NCI-H748 treated with DMSO at 0.1 percent for 48 hours (cell line): ENCODE data around the gene EDEM2.
"Not testable (repeated sequence)": the region's sequence is repeated elsewhere in the genome, so short reads cannot be mapped to it uniquely, and the experiment has no call there.

Experiments used
- DNase-seq: peaks from one replicate; lab custom pipeline; 2025; lab: John Stamatoyannopoulos, UW

The EDEM2 gene, protein sequence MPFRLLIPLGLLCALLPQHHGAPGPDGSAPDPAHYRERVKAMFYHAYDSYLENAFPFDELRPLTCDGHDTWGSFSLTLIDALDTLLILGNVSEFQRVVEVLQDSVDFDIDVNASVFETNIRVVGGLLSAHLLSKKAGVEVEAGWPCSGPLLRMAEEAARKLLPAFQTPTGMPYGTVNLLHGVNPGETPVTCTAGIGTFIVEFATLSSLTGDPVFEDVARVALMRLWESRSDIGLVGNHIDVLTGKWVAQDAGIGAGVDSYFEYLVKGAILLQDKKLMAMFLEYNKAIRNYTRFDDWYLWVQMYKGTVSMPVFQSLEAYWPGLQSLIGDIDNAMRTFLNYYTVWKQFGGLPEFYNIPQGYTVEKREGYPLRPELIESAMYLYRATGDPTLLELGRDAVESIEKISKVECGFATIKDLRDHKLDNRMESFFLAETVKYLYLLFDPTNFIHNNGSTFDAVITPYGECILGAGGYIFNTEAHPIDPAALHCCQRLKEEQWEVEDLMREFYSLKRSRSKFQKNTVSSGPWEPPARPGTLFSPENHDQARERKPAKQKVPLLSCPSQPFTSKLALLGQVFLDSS

DNA sequence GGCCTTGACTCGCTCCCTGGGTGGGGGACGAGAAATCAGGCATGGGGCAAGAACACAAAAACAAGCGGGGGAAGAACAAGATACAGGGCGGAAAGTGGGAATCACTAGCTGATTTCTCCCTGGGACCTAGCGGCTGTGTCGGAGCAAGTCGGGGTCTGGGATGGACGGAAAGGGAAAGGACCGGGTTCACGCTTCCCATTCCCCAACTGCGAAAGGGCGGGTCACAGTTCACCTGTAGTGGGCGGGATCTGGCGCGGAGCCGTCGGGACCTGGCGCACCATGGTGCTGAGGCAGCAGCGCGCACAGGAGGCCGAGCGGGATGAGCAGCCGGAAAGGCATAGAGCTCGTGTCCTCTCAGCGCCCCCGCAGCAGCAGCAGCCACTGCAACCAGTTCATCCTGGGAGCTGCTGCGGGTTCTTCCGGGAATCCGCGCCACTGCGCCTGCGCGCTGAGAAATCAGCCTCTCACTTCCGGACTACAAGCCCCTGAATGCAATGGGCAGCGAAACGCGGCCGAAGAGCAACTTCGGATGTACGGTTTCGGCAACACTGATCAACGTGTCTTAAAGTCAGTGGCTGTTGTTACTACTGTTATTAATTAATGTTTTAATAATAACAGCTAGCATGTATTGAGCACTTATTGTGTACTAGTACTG, at the start of gene EDEM2:
EDEM2 (minus strand) TSS at position 417 of the 655 bp plus-strand sequence; CDS start at position 339, 78 bp downstream.
- DNase-seq = peak; percentile 77

DNA sequence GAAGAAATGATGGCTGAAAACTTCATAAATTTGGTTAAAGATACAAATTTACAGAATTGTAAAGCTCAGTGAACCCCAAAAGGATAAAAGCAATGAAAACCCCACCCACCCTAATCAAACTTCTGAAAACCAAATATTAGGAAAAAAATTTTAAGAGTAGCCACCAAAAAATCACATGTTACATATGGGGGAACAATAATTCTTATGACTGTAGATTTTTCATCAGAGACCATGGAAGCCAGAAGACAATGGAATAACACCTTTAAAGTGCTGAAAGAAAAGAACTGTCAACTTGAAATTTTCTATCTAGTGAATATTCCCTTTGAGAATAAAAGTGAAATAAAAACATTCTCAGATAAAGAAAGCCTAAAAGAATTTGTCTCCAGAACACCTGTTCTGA, 49.2 kb upstream of the EDEM2 start:
- DNase-seq = no peak

DNA sequence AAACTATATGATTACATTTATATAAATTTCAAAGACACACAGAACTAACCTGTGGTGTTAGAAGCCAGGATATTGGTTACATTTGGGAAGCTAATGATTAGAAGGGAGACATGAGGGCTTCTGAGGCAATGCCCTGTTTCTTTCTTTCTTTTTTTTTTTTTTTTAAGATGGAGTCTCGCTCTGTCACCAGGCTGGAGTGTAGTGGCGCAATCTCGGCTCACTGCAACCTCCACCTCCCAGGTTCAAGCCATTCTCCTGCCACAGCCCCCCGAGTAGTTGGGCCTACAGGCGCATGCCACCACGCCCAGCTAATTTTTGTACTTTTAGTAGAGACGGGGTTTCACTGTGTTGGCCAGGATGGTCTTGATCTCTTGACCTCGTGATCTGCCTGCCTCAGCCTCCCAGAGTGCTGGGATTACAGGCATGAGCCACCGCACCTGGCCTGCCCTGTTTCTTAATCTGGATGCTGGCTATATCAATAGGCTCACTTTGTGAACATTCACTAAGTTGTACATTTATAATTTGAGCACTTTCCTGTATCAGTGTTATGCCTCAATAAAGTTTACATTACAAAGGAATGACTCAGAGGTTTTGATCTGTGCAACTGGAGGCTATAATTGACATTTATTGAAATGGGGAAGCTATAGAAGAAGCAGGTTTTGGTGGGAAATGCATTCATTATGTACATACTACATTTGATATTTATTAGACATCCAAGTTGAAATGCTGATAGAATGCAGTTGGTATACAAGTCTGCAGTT, 46.1 kb upstream of the EDEM2 start:
- not testable (repeated sequence) for DNase-seq

DNA sequence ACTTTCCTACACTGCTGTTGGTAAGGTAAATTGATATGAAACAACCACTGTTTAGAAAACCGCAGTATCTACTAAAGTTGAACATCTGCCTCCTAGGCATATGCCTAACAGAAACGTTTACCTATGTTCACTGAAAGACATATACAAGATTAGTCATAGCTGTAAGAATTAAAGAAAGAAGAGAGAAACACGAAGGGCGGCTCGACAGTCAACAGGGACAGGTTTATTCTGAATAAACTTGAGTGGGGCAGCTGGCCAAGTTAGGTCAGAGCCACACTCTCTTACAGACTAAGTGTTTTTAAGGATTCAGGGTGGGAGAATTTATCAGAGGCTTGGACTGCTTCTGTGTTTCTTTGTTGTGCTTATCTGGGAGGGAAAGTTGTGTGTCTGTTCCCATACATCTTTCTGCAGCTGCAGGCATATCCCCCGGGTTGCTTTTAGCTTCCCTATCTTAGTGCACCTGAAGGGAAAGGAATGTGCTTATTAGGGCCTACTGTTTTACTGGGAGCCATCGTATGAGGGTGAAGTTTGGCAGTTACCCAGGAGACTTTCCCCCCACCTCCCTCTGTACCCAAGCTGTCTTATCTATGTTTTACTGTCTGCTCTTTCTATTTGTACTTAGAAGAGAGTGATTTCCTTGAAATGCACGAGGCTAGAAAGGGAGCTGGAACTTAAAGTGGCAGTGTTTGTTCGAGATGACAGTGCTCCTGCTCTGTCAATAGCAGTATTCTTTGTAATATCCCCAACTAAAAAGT, 45.2 kb upstream of the EDEM2 start:
- DNase-seq = no peak

DNA sequence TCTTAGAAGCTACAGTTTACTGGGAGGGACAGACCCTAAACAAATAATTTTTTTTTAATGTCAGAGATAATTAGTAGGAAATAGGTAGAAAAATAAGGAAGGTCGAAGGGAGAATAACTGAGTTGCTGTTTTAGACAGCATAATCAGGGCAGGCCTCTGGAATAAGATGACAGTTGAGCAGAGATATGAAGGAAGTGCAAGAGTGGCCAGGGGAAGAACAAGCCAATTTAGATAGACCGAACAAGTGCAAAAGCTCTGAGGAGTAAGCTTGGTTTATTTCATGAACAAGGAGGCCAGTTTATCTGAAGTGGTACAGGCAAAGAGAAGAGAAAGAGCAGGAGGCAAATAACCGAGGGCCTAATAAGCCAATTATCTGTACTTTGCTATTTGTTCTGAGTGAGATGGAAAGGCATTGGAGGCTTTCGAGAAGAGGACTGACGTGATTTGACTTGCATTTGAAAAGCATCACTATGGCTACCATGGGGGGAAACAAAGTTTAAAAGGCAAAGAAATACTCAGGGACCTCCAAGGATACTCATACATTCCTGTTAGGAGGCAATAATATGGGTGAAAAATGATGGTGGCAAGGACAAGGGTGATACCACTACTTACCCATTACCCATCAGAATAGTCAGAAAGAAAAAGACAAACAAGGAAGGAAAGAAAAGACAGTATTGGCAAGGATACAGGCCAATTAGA, 44.4 kb upstream of the EDEM2 start:
- DNase-seq = no peak

DNA sequence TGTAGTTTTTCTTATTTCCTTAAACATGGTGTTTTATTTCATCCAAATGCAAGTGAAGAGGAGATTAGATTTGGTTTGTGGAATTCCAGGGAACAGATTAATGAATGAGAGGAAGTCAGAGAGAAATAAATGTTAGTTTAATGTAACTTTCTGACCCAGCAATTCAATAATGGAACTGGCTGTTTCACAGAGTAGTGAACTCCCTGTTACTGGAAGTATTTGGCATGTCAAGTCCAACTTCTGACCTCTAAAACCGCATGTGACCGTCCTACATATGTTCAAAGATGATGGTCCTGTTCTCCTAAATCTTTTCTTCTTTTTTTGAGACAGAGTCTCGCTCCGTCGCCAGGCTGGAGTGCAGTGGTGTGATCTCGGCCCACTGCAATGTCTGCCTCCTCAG, 43.4 kb upstream of the EDEM2 start:
- no peak for DNase-seq

DNA sequence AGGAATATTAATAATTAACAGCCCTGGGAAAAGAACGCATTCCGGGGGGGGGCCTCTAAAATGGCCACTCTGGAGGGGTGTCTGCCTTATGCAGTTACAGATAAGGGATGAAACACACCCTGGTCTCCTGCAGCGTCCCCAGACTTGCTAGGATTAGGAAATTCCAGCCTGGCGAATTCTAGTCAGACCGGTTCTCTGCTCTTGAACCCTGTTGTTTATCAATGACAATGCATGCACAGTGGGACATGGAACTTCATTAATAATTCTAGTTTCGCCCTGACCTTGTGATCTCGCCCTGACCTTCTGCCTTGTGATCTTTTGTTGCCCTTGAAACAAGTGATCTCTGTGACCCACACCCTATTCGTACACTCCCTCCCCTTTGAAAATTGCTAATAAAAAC, 42.1 kb upstream of the EDEM2 start:
- not testable (repeated sequence) for DNase-seq

DNA sequence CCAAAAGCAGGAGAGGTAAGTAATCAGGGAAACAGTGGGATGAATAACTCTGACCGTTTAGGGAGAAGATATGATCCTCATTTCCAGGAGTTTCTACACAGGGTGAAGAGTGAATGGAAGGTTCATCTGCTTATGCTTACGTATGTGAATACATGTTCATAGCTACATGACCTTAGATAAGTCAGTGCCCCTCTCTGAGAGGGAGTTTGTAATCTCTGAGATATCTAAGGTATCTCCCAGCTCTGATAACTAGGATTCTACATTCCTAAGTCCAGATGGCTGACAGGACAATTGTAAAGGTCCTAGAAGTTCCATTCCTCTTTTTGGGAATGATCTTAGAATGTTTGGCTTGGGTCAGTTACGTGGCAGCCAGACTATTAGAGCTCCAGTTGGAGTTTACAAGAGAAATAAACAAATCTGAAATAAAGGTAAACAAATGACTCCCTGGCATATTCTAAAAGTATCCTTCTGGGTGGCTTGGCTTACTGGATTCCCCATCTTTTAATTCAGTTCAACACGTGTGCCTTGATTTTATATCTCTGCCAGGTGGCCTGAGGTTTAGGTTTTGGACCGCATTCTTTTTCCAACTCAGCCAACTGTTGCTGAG, 40.6 kb upstream of the EDEM2 start:
- no peak for DNase-seq

DNA sequence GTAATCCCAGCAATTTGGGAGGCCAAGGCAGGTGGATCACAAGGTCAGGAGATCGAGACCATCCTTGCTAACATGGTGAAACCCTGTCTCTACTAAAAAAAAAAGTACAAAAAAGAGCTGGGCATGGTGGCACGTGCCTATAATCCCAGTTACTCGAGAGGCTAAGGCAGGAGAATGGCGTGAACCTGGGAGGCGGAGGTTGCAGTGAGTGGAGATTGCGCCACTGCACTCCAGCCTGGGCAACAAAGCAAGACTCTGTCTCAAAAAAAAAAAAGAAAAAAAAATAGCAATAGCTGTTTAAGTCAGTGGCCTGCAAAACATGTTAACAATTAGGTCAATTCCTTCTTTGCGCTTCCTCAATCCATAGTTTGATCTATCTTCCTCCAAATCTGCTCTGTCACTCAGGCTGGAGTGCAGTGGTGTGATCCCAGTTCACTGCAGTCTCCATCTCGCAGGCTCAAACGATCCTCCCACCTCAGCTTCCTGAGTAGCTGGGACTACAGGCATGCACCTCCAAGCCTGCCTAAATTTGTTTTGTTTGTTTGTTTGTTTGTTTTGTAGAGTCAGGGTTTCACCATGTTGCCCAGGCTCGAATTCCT, 39.7 kb upstream of the EDEM2 start:
- not testable (repeated sequence) for DNase-seq

DNA sequence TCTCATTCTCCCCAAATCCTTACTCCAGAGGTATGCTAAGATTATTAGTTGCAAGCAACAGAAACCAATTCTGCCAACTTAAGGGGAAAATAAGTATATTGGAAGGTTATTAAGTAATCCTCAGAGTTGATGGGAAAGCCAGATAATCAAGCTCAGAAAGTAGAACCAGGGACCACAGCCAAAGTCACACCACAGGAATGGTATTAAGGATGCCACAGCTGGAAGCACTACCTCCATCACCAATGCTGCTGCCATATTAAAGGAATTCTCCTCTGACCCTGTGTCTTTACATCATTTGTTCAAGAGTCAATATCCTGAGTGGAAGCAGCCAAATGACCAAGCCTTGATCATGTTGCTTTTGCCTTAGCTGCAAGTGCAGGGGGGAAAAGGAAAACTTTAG, 34.6 kb upstream of the EDEM2 start:
- DNase-seq = no peak

DNA sequence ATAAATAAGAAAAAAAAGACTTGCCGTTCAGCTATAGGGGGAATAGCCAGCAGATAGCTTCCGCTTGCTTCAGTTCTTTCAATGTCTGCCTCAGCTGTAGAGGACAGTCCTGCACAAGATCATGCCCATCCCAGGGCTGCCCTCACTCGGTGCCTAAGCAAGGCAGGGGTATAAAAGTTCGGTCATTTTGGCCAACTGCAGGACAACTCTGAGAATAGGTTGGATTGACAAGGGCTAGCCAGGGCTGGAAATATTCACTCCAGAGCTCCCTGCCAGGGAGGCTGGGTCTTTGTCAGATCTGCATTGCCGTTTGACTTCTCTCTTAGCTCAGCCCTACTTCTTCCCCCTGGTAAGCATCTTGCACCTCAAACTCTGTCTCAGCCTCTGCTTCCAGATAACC, 33.1 kb upstream of the EDEM2 start:
- DNase-seq = no peak

DNA sequence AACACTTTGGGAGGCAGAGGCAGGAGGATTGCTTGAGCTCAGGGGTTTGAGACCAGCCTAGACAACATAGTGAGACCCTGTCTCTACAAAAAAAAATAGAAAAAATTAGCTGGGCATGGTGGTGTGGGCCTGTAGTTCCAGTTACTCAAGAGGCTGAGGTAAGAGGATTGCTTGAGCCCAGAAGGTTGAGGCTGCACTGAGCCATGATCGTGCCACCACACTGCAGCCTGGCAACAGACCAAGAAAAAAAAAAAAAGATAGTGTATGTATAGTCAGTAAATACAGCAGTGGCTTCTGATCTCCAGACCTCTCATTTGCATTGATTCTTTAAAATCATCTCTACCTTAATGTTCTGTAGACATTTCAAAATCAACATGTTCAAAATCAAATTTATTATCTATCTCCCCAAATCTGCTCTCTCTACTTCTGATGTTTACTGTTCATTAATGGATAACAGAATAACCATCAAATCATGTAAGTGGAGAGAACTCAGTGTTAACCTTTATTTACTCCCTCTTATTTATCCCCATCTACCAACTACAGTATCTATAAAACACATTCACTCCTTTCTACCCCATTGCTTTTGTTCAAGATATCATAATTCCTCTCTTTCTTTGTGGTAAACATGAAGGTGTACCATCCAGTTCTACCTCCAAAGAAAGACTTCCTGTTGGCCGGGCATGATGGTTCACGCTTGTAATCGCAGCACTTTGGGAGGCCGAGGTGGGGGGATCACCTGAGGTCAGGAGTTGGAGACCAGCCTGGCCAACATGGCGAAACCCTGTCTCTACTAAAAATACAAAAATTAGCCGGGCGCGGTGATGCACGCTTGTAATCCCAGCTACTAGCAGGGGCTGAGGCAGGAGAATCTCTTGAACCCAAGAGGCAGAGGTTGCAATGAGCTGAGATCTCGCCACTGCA, 32.4 kb upstream of the EDEM2 start:
- DNase-seq = no peak

DNA sequence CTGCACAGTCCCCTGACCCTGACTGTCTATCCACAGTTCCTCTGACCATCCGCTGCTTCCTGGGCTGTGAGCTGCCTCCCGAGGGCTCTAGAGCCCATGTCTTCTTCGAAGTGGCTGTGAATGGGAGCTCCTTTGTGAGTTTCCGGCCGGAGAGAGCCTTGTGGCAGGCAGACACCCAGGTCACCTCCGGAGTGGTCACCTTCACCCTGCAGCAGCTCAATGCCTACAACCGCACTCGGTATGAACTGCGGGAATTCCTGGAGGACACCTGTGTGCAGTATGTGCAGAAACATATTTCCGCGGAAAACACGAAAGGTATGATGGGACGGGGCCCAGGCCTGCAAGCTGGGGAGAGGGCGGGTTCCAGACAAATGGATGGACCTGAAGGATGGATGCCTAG, 29.0 kb upstream of the EDEM2 start:
- DNase-seq = no peak

DNA sequence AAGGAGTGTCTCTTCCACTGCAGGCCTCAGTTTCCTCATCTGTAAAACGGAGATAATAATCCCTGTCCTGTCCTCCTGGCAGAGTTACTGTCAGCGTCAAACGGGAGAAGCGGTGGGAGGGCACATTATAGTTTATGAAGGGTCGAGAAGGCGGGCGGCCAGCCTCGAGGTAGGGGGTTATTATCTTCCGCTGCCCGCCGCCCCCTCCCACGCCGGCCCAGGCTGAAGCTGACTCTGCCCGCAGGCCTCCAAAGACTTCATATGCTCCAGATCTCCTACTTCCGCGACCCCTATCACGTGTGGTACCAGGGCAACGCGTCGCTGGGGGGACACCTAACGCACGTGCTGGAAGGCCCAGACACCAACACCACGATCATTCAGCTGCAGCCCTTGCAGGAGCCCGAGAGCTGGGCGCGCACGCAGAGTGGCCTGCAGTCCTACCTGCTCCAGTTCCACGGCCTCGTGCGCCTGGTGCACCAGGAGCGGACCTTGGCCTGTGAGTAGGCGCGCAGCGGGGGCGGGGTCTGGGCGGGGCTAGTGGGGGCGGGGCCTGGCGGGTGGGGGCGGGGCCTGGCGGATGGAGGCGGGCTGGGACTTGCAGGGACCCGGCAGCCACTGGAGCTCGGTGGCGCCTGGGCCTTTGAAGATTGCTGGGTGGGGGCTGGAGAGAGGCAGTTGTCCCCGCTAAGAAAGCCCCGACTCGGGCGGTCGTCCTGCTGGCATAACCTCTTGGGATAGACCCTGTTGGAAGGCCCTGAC, 27.5 kb upstream of the EDEM2 start:
- no peak for DNase-seq

DNA sequence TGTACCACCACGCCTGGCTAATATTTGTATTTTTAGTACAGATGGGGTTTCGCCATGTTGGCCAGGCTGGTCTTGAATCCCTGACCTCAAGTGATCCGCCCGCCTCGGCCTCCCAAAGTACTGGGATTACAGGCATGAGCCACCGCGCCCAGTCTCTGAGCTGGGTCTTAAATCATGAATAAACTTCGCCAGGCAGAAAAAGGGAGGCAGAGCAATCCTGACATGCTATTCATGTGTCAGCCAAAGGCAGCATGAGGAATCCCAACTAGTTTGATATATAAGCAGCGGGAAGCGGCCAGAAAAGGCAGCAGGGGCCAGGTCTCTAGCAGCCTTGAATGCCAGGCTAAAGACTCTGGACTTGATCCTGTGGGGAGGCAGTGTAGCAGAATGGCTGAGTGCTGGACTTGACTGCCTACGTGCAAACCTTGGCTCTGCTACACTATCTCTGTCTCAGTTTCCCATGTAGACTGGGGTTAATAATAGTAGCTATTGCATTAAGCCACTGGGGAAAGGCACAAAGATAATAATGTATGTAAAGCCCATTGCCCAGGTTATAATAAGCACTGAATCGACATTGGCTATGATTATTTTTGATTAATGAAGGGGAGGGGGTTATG, 26.5 kb upstream of the EDEM2 start:
- DNase-seq = no peak

DNA sequence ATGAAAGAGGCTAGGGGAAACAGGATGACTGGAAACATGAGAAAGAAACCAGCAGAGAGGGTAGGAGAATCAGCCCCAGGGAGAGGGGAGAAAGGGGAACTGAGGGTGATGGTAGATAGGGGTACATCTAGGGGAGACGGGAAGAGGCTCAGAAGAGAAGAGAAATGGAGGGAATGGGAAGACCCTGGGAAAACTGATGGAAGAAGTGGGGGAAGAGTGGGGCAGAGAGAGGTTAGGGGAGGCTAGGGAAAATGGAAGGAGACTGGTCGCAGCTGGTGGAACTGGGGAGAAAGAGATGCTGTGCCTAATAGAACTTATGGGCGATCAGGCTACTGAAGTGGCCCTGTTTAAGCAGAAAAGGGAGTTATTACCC, 25.3 kb upstream of the EDEM2 start:
- no peak for DNase-seq

DNA sequence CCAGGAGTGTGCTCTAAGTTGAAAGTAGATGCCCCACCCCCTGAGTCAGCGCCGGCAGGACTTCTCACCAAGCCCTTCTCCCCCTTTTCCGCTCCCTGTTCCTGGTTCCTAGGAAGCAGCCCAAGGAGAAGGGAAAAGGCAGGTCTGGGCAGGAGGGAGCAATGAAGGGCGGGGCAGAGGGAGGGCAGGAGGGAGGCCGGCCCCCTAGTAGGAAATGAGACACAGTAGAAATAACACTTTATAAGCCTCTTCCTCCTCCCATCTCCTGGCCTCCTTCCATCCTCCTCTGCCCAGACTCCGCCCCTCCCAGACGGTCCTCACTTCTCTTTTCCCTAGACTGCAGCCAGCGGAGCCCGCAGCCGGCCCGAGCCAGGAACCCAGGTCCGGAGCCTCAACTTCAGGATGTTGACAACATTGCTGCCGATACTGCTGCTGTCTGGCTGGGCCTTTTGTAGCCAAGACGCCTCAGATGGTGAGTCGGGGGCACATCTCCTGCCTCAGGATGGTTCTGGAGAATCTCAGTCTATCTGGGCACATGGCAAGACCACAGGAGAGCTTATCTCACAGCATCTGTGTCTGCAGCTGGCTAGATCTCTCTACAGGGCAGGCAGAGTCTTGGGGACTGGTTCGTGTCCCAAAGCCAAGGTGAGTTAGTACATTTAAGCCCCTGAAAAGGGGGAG, 24.8 kb upstream of the EDEM2 start, which contains the start of gene PROCR:
PROCR (plus strand) TSS at position 320 of the 681 bp plus-strand sequence; CDS start at position 403, 83 bp downstream.
- no peak for DNase-seq
